ENCODE measurements around the gene ATP1A2. TPM values are rescaled to one million over a fixed set of nuclear protein-coding genes. Genes with fewer than 3 reads are reported as not detected.
A peak's percentile ranks its signal among the peaks of the same experiment; 100 is the strongest.

The ATP1A2 gene
- total RNA-seq, 6 experiments from 2014 or later = 0.09 to 0.17 (median 0.14) TPM; not detected in 1

GRCh38 chr1:160171354-160171753, 55.8 kb downstream of the ATP1A2 start:
- no peaks in the 10 kb centered on the region for H3K9me3 Mint-ChIP-seq
- H3K27me3 Mint-ChIP-seq (ENCODE audit: insufficient read depth) = peaks cover 33% of the 10 kb centered on the region
- DNase-seq = peak; percentile 34
- no peak overlapping the region for H3K4me3 Mint-ChIP-seq
- no peak for TF ChIP-seq CTCF (IDR thresholded peaks at IDR 0.05)
- H3K4me1 Mint-ChIP-seq (ENCODE audit: low read depth) = peaks cover 22% of the 10 kb centered on the region
- no peak overlapping the region for H3K27ac Mint-ChIP-seq
- no peaks in the 10 kb centered on the region for H3K36me3 Mint-ChIP-seq (ENCODE audit: low read depth)

- no peak overlapping the region for H3K27ac Mint-ChIP-seq
- peaks cover 22% of the 10 kb centered on the region for H3K4me1 Mint-ChIP-seq (ENCODE audit: low read depth)
- H3K27me3 Mint-ChIP-seq (ENCODE audit: insufficient read depth) = peaks cover 27% of the 10 kb centered on the region
- no peaks in the 10 kb centered on the region for H3K36me3 Mint-ChIP-seq (ENCODE audit: low read depth)
- no peaks in the 10 kb centered on the region for H3K9me3 Mint-ChIP-seq
- no peak for TF ChIP-seq CTCF (IDR thresholded peaks at IDR 0.05)
- no peak for DNase-seq
- no peak overlapping the region for H3K4me3 Mint-ChIP-seq
Measured at GRCh38 chr1:160171980-160172379, 56.4 kb downstream of the ATP1A2 start.

- H3K27ac Mint-ChIP-seq = no peak overlapping the region
- H3K4me1 Mint-ChIP-seq (ENCODE audit: low read depth) = no peaks in the 10 kb centered on the region
- no peaks in the 10 kb centered on the region for H3K9me3 Mint-ChIP-seq
- no peak for DNase-seq
- no peak for TF ChIP-seq CTCF (IDR thresholded peaks at IDR 0.05)
- H3K4me3 Mint-ChIP-seq = no peak overlapping the region
- no peaks in the 10 kb centered on the region for H3K36me3 Mint-ChIP-seq (ENCODE audit: low read depth)
- H3K27me3 Mint-ChIP-seq (ENCODE audit: insufficient read depth) = peaks cover 30% of the 10 kb centered on the region
Measured at GRCh38 chr1:160177231-160177630, 61.7 kb downstream of the ATP1A2 start.

- H3K27ac Mint-ChIP-seq = no peak overlapping the region
- peaks cover 27% of the 10 kb centered on the region for H3K27me3 Mint-ChIP-seq (ENCODE audit: insufficient read depth)
- no peak for TF ChIP-seq CTCF (IDR thresholded peaks at IDR 0.05)
- H3K9me3 Mint-ChIP-seq = no peaks in the 10 kb centered on the region
- no peak for DNase-seq
- no peak overlapping the region for H3K4me3 Mint-ChIP-seq
- no peaks in the 10 kb centered on the region for H3K36me3 Mint-ChIP-seq (ENCODE audit: low read depth)
- H3K4me1 Mint-ChIP-seq (ENCODE audit: low read depth) = no peaks in the 10 kb centered on the region
Measured at GRCh38 chr1:160177667-160178066, 62.1 kb downstream of the ATP1A2 start.

- no peak overlapping the region for H3K27ac Mint-ChIP-seq
- peaks cover 19% of the 10 kb centered on the region for H3K27me3 Mint-ChIP-seq (ENCODE audit: insufficient read depth)
- H3K4me3 Mint-ChIP-seq = no peak overlapping the region
- H3K36me3 Mint-ChIP-seq (ENCODE audit: low read depth) = no peaks in the 10 kb centered on the region
- H3K4me1 Mint-ChIP-seq (ENCODE audit: low read depth) = no peaks in the 10 kb centered on the region
- no peak for DNase-seq
- TF ChIP-seq CTCF (IDR thresholded peaks at IDR 0.05) = no peak
- H3K9me3 Mint-ChIP-seq = no peaks in the 10 kb centered on the region
Measured at GRCh38 chr1:160178731-160179130, 63.2 kb downstream of the ATP1A2 start.

- DNase-seq = no peak
- H3K27ac Mint-ChIP-seq = no peak overlapping the region
- no peaks in the 10 kb centered on the region for H3K4me1 Mint-ChIP-seq (ENCODE audit: low read depth)
- TF ChIP-seq CTCF (IDR thresholded peaks at IDR 0.05) = no peak
- peaks cover 18% of the 10 kb centered on the region for H3K27me3 Mint-ChIP-seq (ENCODE audit: insufficient read depth)
- H3K9me3 Mint-ChIP-seq = no peaks in the 10 kb centered on the region
- H3K36me3 Mint-ChIP-seq (ENCODE audit: low read depth) = no peaks in the 10 kb centered on the region
- no peak overlapping the region for H3K4me3 Mint-ChIP-seq
Measured at GRCh38 chr1:160179336-160179735, 63.8 kb downstream of the ATP1A2 start.

Measured in HFFc6 (cell line).